K562 (cell line): ENCODE results near the gene DTX1. TPM values are rescaled to one million over a fixed set of nuclear protein-coding genes. Genes with fewer than 3 reads are reported as not detected.

Source experiments
- CEBPG ChIP-seq, 3 experiments: fragments of 200-800 bp in 1 of 3; sonication (Bioruptor generic) in 1 of 3; sonication (generic) in 1 of 3; formaldehyde crosslinking in 1 of 3; IDR thresholded peaks in 2 of 3; conservative IDR thresholded peaks in 1 of 3; 2 replicates each; pipeline versions ENCODE4 v1.6.1 to v1.8.0; 2016 to 2022; ENCODE audit warnings: missing compliant biosample characterization in 2 of 3, missing genetic modification characterization in 2 of 3, mild to moderate bottlenecking in 1 of 3, missing genetic modification reagents in 1 of 3
- FOXP1 ChIP-seq: sonication (generic); formaldehyde crosslinking; IDR thresholded peaks from 2 replicates; pipeline ENCODE4 v1.8.0; 2022; ENCODE audit warnings: mild to moderate bottlenecking, missing genetic modification reagents
- HEY1 ChIP-seq: fragments of 250-450 bp; sonication (Bioruptor Pico); IDR thresholded peaks from 2 replicates; pipeline ENCODE4 v1.5.0; 2020; ENCODE audit warnings: mild to moderate bottlenecking, moderate library complexity, borderline replicate concordance
- POLR2G ChIP-seq: fragments of 200-400 bp; formaldehyde crosslinking; IDR thresholded peaks from 2 replicates; pipeline ENCODE4 v1.6.1; 2017; ENCODE audit warnings: low read depth, mild to moderate bottlenecking, antibody characterized with exemption, low read length, moderate library complexity
- SIRT6 ChIP-seq: IDR thresholded peaks from one replicate; pipeline ENCODE4 v1.6.1; 2012; ENCODE audit warnings: low read depth, mild to moderate bottlenecking, control low read depth, inconsistent platforms, low read length, moderate library complexity
- ZNF212 ChIP-seq: fragments of 450-650 bp; formaldehyde crosslinking; IDR thresholded peaks from 2 replicates; pipeline ENCODE4 v1.4.0; 2020; ENCODE audit warnings: mild to moderate bottlenecking
- ZNF217 ChIP-seq: sonication (generic); formaldehyde crosslinking; IDR thresholded peaks from 2 replicates; pipeline ENCODE4 v1.8.0; 2022; ENCODE audit warnings: mild to moderate bottlenecking, missing genetic modification reagents
- ZNF384 ChIP-seq: IDR thresholded peaks from 2 replicates; pipeline ENCODE4 v1.6.1; 2012; ENCODE audit warnings: low read depth, low read length, improper control_type of control experiment
- ZNF764 ChIP-seq: fragments of 250-450 bp; sonication (Bioruptor Pico); IDR thresholded peaks from 2 replicates; pipeline ENCODE4 v1.4.0; 2020; ENCODE audit warnings: low read depth, mild to moderate bottlenecking, moderate library complexity
- ZNF77 ChIP-seq: fragments of 250-450 bp; sonication (Bioruptor Pico); IDR thresholded peaks from 2 replicates; pipeline ENCODE4 v1.5.0; 2020
- polyA plus RNA-seq, 8 experiments: library from polyadenylated mRNA; depleted of rRNA in 4 of 8; stranded (reverse) in 5 of 8; unstranded in 3 of 8; fragments of >200 nt; fragmentation: Nextera tagmentation in 2 of 8; fragmentation: Illumina TruSeq in 1 of 8; extraction: Ambion mirVana in 2 of 8; extraction: Trizol in 1 of 8; gene quantifications; 2 replicates each; pipeline versions ENCODE4 v1.2.1 to v1.2.3, GENCODE V29; 2011 to 2014; ENCODE audit warnings: inconsistent platforms in 1 of 8, missing spikeins in 1 of 8
- total RNA-seq, 7 experiments: library from RNA; depleted of rRNA in 6 of 7; stranded (reverse); fragments of >200 nt in 6 of 7; fragmentation: Illumina TruSeq in 2 of 7; extraction: Trizol in 2 of 7; gene quantifications; 2 replicates each; pipeline versions ENCODE4 v1.2.1 to v1.2.3, GENCODE V29; 2011 to 2021; ENCODE audit warnings: low replicate concordance in 1 of 7
- TF ChIP-seq, protein P1 (sequence below): fragments of 200-800 bp; sonication (Bioruptor generic); IDR thresholded peaks from 2 replicates; pipeline ENCODE4 v1.6.1; 2017; ENCODE audit warnings: missing genetic modification characterization, missing compliant biosample characterization

DTX1 gene
- total and polyA plus RNA-seq, 9 of the 15 experiments (the other 6 are each of a cell fraction or from before 2014, with no cell fraction given): not detected

DNA sequence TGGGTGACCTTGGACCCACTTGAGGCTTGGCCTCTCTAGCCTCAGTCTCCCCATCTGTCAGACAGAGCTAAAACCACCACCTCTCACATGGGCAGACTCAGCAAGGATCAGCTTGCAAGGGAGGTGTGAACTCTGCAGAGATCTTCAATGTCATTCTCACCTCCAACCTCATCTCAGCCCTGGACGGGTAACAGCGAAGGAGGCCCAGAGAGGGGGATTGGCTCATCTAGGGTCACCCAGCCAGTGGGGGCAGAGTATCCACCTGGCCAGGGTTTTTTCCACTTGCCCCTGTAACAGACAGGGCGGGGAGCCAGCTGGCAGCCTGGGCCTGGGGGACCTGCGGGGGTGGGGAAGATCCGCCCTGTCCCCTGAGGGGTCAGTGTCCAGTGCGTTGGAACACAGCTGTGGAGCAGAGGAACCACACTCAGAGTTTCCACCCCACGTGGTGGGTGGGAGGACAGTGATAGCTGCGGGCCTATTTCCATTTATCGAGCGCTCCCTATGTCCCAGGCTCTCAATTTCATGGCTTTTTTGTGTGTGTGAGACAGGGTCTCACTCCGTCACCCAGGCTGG lies 27.4 kb downstream of the DTX1 start (continued):
- TF ChIP-seq, protein P1, sequence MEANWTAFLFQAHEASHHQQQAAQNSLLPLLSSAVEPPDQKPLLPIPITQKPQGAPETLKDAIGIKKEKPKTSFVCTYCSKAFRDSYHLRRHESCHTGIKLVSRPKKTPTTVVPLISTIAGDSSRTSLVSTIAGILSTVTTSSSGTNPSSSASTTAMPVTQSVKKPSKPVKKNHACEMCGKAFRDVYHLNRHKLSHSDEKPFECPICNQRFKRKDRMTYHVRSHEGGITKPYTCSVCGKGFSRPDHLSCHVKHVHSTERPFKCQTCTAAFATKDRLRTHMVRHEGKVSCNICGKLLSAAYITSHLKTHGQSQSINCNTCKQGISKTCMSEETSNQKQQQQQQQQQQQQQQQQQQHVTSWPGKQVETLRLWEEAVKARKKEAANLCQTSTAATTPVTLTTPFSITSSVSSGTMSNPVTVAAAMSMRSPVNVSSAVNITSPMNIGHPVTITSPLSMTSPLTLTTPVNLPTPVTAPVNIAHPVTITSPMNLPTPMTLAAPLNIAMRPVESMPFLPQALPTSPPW (CRISPR knock-in tag): no peak
- no peak for TF ChIP-seq CEBPG (CRISPR knock-in tag; IDR thresholded peaks at IDR 0.05)
- no peak for TF ChIP-seq CEBPG (tag; conservative IDR thresholded peaks at IDR 0.05 in 1 of 2, IDR thresholded peaks at IDR 0.05 in 1 of 2)
- TF ChIP-seq FOXP1 (CRISPR knock-in tag): no peak
- TF ChIP-seq POLR2G: no peak
- no peak for TF ChIP-seq ZNF217 (CRISPR knock-in tag)
- no peak for TF ChIP-seq ZNF77 (CRISPR knock-in tag)
- TF ChIP-seq ZNF764: no peak
- TF ChIP-seq ZNF212 (CRISPR knock-in tag): no peak
- TF ChIP-seq ZNF384: no peak
- no peak for TF ChIP-seq HEY1 (CRISPR knock-in tag)
- TF ChIP-seq SIRT6: no peak
